Lung (tissue), 12 donors: ENCODE data around the gene CHL1. TPM values are rescaled to one million over a fixed set of nuclear protein-coding genes. Genes with fewer than 3 reads are reported as not detected.

Source experiments
- ATAC-seq: fragments of 200-7000 bp; cut with Tn5 transposase; one replicate; pipeline ENCODE4 v1.9.1; 2020; ENCODE audit warnings: moderate number of reproducible peaks; ENCODE audit not compliant: insufficient read depth, low FRiP score
- DNase-seq, 3 donors: peaks; one replicate each; pipeline ENCODE4 v3.0.0-alpha.2; 2013 to 2017
- H3K27ac ChIP-seq, 2 donors: one replicate each; pipeline ENCODE4 v1.5.1; 2013; ENCODE audit warnings: mild to moderate bottlenecking in 2 of 2, moderate library complexity in 2 of 2, control low read depth in 1 of 2, inconsistent platforms in 1 of 2, low read depth in 1 of 2, low read length in 1 of 2
- H3K27me3 ChIP-seq, 3 donors: one replicate each; pipeline ENCODE4 v1.5.1; 2013; ENCODE audit warnings: low read length in 2 of 3; ENCODE audit not compliant: control insufficient read depth in 3 of 3, insufficient read depth in 3 of 3
- H3K36me3 ChIP-seq, 4 donors: one replicate each; pipeline ENCODE4 v1.5.1; 2013; ENCODE audit warnings: low read length in 4 of 4, mild to moderate bottlenecking in 1 of 4, moderate library complexity in 1 of 4; ENCODE audit not compliant: control insufficient read depth in 4 of 4, insufficient read depth in 4 of 4
- H3K4me1 ChIP-seq, 5 donors: one replicate each; pipeline ENCODE4 v1.5.1; 2013; ENCODE audit warnings: low read length in 5 of 5, mild to moderate bottlenecking in 2 of 5, moderate library complexity in 1 of 5; ENCODE audit not compliant: control insufficient read depth in 5 of 5, insufficient read depth in 5 of 5
- H3K4me3 ChIP-seq: one replicate; pipeline ENCODE4 v1.5.1; 2013; ENCODE audit warnings: mild to moderate bottlenecking, control low read depth, moderate library complexity
- H3K9ac ChIP-seq, 2 donors: one replicate each; pipeline ENCODE4 v1.5.1; 2013; ENCODE audit warnings: low read length in 2 of 2, control low read depth in 1 of 2; ENCODE audit not compliant: insufficient read depth in 1 of 2
- H3K9me3 ChIP-seq, 4 donors: one replicate each; pipeline ENCODE4 v1.5.1; 2013; ENCODE audit warnings: low read length in 3 of 4, mild to moderate bottlenecking in 1 of 4, moderate library complexity in 1 of 4; ENCODE audit not compliant: control insufficient read depth in 4 of 4, insufficient read depth in 3 of 4
- CTCF ChIP-seq: IDR thresholded peaks from 2 replicates; pipeline ENCODE4 v1.5.1; 2012; ENCODE audit warnings: mild to moderate bottlenecking; ENCODE audit errors: control extremely low read depth, extremely low read depth
- WGBS, 2 donors: extraction: QIAGEN DNeasy Blood & Tissue Kit; methylation state at CpG; one replicate each; pipeline ENCODE4 v1.1.7; 2013; 5-methylcytosine and 5-hydroxymethylcytosine counted together
- polyA plus RNA-seq, 2 donors: library from polyadenylated mRNA; stranded (reverse); fragments of 200-250 nt; gene quantifications; one replicate each; pipeline ENCODE4 v1.2.1, GENCODE V29; 2013
- total RNA-seq, 2 donors: library from RNA; depleted of rRNA in 1 of 2; stranded (reverse); fragments of >200 nt in 1 of 2; gene quantifications; one replicate each; pipeline ENCODE4 v1.2.1, GENCODE V29; 2014 to 2021
- donor health status: control.
- donor health status: control.
- donor health status: Bipolar disorder and iron deficiency.
- donor health status: healthy.
- donor health status: DM: yes; HTN: yes; CAD: no.

CHL1 gene
- total and polyA plus RNA-seq, 4 donors, result 1.1 to 11.5 (median 8.1) TPM

DNA sequence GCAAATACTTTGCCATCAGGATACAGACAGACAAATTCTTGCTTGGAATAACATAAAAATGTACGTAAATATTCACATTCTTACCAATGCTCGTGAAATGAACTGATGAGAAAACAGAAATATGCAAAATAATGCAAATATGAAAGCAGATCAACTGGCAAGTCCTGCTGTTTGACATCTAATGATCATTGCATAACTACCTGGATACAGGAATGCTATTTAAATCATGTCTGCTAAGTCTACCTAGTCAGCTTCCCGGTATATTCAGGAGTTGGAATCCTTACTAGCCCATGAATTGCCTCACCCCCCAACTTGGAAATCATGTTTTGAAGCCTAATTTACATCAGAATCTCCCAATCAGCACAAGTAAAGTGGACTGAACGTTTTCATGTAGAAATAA lies 230.6 kb downstream of the CHL1 start:
- H3K4me3 ChIP-seq, result no peak overlapping the region

DNA sequence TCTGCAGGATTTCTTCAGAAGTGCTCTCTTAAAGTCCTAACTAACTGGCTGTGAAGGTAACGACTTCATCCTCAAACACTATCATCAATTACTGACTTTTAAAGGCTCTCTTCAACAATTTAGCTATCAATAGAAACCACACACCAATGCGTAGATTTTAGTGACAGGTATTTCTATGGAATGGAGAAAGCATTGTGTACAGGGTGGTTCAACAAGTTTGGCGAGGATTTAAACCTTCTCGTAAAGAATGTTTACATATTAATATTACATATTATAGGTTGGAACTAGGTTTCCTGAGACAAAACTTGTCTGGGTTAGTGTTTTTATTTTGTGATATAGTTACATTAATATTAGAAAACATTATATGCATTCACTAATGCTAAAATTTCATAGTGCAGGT lies 233.6 kb downstream of the CHL1 start:
- Histone ChIP-seq H3K4me3 (no peak overlapping the region), H3K9ac (no peak overlapping the region), H3K27me3 (no peaks in the 10 kb centered on the region), H3K36me3 (no peaks in the 10 kb centered on the region), H3K27ac (no peak overlapping the region), H3K4me1 (peaks cover 0 to 3% (median 0%) of the 10 kb centered on the region in 5 donors), H3K9me3 (no peaks in the 10 kb centered on the region)
- no peak for ATAC-seq
- peak in 2 of 3 donors; percentile 7 to 23 for DNase-seq
- 71 to 81% methylated on average over 4 of the region's 4 CpGs for WGBS, 2 donors
- TF ChIP-seq CTCF, result no peak

More for the DNA sequence above, 230.6 kb downstream of the CHL1 start:
- DNase-seq, result no peak
- Histone ChIP-seq H3K27me3 (no peaks in the 10 kb centered on the region), H3K4me1 (peaks cover 0 to 3% (median 0%) of the 10 kb centered on the region in 5 donors), H3K27ac (no peak overlapping the region), H3K36me3 (no peaks in the 10 kb centered on the region), H3K9ac (no peak overlapping the region), H3K9me3 (no peaks in the 10 kb centered on the region)
- no peak for ATAC-seq
- WGBS, 2 donors, result 63 to 69% methylated on average over 4 of the region's 4 CpGs
- no peak for TF ChIP-seq CTCF

DNA sequence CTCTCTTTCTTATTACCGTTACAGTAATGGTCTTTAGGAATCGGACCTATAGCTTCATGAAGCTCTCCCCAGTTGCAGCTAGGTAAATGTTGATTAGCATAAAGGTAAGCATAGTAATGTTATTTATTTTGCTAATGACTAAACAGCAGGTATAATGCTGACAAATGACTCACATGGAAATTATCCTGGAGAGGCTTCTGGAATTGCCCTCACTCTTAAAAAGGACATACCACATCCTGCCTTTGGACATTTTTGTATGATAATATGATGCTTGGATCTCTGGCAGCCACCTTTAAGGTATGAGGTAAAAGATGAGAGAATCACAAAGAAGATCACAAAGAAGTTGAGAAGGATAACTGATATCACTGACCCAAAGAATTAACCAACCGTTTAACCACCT lies 238.6 kb downstream of the CHL1 start:
- H3K9ac ChIP-seq, result no peak overlapping the region
- H3K4me3 ChIP-seq, result no peak overlapping the region
- DNase-seq, result no peak
- TF ChIP-seq CTCF, result no peak
- no peaks in the 10 kb centered on the region for H3K36me3 ChIP-seq
- no peaks in the 10 kb centered on the region for H3K27me3 ChIP-seq
- no peak for ATAC-seq
- H3K9me3 ChIP-seq, result no peaks in the 10 kb centered on the region
- no peaks in the 10 kb centered on the region for H3K4me1 ChIP-seq
- H3K27ac ChIP-seq, result no peak overlapping the region
- 46 to 59% methylated on average over 3 of the region's 3 CpGs for WGBS, 2 donors

GRCh38 chr3:436053-436452 lies 239.5 kb downstream of the CHL1 start:
- no peak overlapping the region for H3K9ac ChIP-seq
- no peak overlapping the region for H3K4me3 ChIP-seq
- 57 to 60% methylated on average over 2 of the region's 2 CpGs for WGBS, 2 donors
- no peak overlapping the region for H3K27ac ChIP-seq
- no peaks in the 10 kb centered on the region for H3K36me3 ChIP-seq
- no peaks in the 10 kb centered on the region for H3K4me1 ChIP-seq
- no peak for ATAC-seq
- peak in 1 of 3 donors; percentile 16 for DNase-seq
- no peaks in the 10 kb centered on the region for H3K27me3 ChIP-seq
- no peaks in the 10 kb centered on the region for H3K9me3 ChIP-seq
- no peak for TF ChIP-seq CTCF
